ENCODE data around the gene SLC43A2.

SLC43A2 gene

GRCh38 chr17:1607971-1608320 lies 20.7 kb downstream of the SLC43A2 start:
- Histone ChIP-seq H2AK5ac (ENCODE audit: low read depth, low read length) (no peak overlapping the region), H4K8ac (ENCODE audit: low read depth, low read length) (no peak overlapping the region), H3K9ac (ENCODE audit: low read depth, low read length, poor library complexity) (no peak overlapping the region), H3K14ac (ENCODE audit: low read length) (no peak overlapping the region), H2BK5ac (ENCODE audit: low read length) (no peak overlapping the region), H2AFZ (ENCODE audit: low read length) (no peak overlapping the region), H4K91ac (ENCODE audit: low read depth, low read length, poor library complexity) (no peak overlapping the region), H3K36me3 (replicated peaks in 1 of 2; ENCODE audit: control insufficient read depth in 2 of 2, insufficient read depth in 2 of 2, low read length in 2 of 2) (peaks cover 4 to 91% of the 10 kb centered on the region in 2 donors), H3K27me3 (ENCODE audit: control insufficient read depth in 3 of 3, insufficient read depth in 3 of 3, low read depth in 1 of 3, low read length in 3 of 3) (no peaks in the 10 kb centered on the region), H3K23ac (ENCODE audit: low read depth, low read length, poor library complexity) (no peak overlapping the region), H3K27ac (replicated peaks; ENCODE audit: low read length) (no peak overlapping the region), H3K79me1 (ENCODE audit: low read depth, low read length) (no peaks in the 10 kb centered on the region), H3K4me3 (ENCODE audit: low read length in 2 of 2) (no peak overlapping the region), H3K4ac (ENCODE audit: low read length) (no peak overlapping the region), H3K4me1 (ENCODE audit: control insufficient read depth in 2 of 2, insufficient read depth in 1 of 2, low read depth in 1 of 2, low read length in 2 of 2) (peaks cover 0 to 18% of the 10 kb centered on the region in 2 donors), H2BK12ac (ENCODE audit: low read length) (no peak overlapping the region), H3K4me2 (ENCODE audit: insufficient read depth, low read length, poor library complexity, severe bottlenecking) (no peak overlapping the region), H3K9me3 (replicated peaks in 1 of 2; ENCODE audit: control insufficient read depth in 2 of 2, insufficient read depth in 1 of 2, low read depth in 1 of 2, low read length in 2 of 2) (peaks cover 0 to 4% of the 10 kb centered on the region in 2 donors), H2BK15ac (ENCODE audit: low read length) (no peak overlapping the region), H2BK120ac (ENCODE audit: low read depth, low read length) (no peak overlapping the region), H3K18ac (ENCODE audit: low read length) (no peak overlapping the region)
- no peak for DNase-seq (ENCODE audit: low spot score)
- no CpG with 5 or more reads among the region's 5 CpGs for WGBS, 2 donors (ENCODE audit: extremely low coverage in 2 of 2, insufficient read length in 2 of 2, insufficient replicate concordance in 1 of 2)

DNA sequence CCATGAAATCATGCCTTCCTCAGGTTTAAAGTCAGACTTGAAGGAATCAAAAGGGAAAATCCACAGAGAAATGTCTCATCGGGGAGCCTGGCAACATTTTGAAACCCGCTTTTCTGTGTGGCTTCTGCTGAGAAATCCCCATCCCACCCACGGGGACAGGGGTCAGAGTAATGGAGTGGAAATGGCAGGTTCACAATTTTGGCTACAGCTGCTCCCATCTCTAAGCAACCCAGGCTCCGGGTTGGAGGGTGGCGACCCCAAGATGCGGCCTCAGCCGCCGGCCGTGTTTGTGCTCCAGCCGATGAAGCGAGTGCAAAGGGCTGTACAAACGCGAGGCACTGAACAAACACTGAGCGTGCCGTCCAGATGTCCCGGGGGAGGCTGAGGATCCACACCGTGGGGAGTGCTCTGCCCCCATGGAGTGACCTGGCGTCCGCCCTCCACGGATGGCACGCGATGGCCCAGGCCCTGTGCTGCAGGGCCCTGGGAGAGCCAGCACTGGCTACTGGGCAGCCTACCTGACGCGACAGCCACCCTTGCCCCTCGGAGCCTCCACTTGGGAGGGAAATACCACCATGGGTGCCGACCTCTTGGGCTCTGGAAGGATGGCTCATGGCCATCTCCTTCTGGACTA lies 22.2 kb downstream of the SLC43A2 start:
- no peak for DNase-seq (ENCODE audit: low spot score)
- Histone ChIP-seq H3K9ac (ENCODE audit: low read depth, low read length, poor library complexity) (peak overlapping the region; percentile 63), H3K27me3 (ENCODE audit: control insufficient read depth in 3 of 3, insufficient read depth in 3 of 3, low read depth in 1 of 3, low read length in 3 of 3) (no peaks in the 10 kb centered on the region), H2BK12ac (ENCODE audit: low read length) (no peak overlapping the region), H3K9me3 (replicated peaks in 1 of 2; ENCODE audit: control insufficient read depth in 2 of 2, insufficient read depth in 1 of 2, low read depth in 1 of 2, low read length in 2 of 2) (peaks cover 5 to 16% of the 10 kb centered on the region in 2 donors), H3K79me1 (ENCODE audit: low read depth, low read length) (peaks cover 1% of the 10 kb centered on the region), H2AK5ac (ENCODE audit: low read depth, low read length) (peak overlapping the region; percentile 21), H3K4me1 (ENCODE audit: control insufficient read depth in 2 of 2, insufficient read depth in 1 of 2, low read depth in 1 of 2, low read length in 2 of 2) (peaks cover 0 to 18% of the 10 kb centered on the region in 2 donors), H4K91ac (ENCODE audit: low read depth, low read length, poor library complexity) (no peak overlapping the region), H3K27ac (replicated peaks; ENCODE audit: low read length) (no peak overlapping the region), H3K18ac (ENCODE audit: low read length) (no peak overlapping the region), H3K23ac (ENCODE audit: low read depth, low read length, poor library complexity) (no peak overlapping the region), H3K4ac (ENCODE audit: low read length) (no peak overlapping the region), H2BK5ac (ENCODE audit: low read length) (no peak overlapping the region), H3K36me3 (replicated peaks in 1 of 2; ENCODE audit: control insufficient read depth in 2 of 2, insufficient read depth in 2 of 2, low read length in 2 of 2) (peaks cover 3 to 89% of the 10 kb centered on the region in 2 donors), H3K4me2 (ENCODE audit: insufficient read depth, low read length, poor library complexity, severe bottlenecking) (no peak overlapping the region), H3K4me3 (ENCODE audit: low read length in 2 of 2) (no peak overlapping the region), H4K8ac (ENCODE audit: low read depth, low read length) (no peak overlapping the region), H2BK15ac (ENCODE audit: low read length) (no peak overlapping the region), H2BK120ac (ENCODE audit: low read depth, low read length) (no peak overlapping the region), H2AFZ (ENCODE audit: low read length) (no peak overlapping the region), H3K14ac (ENCODE audit: low read length) (peak overlapping the region; percentile 56)
- whole genome bisulfite sequencing, 2 donors (ENCODE audit: extremely low coverage in 2 of 2, insufficient read length in 2 of 2, insufficient replicate concordance in 1 of 2): no CpG with 5 or more reads among the region's 26 CpGs

DNA sequence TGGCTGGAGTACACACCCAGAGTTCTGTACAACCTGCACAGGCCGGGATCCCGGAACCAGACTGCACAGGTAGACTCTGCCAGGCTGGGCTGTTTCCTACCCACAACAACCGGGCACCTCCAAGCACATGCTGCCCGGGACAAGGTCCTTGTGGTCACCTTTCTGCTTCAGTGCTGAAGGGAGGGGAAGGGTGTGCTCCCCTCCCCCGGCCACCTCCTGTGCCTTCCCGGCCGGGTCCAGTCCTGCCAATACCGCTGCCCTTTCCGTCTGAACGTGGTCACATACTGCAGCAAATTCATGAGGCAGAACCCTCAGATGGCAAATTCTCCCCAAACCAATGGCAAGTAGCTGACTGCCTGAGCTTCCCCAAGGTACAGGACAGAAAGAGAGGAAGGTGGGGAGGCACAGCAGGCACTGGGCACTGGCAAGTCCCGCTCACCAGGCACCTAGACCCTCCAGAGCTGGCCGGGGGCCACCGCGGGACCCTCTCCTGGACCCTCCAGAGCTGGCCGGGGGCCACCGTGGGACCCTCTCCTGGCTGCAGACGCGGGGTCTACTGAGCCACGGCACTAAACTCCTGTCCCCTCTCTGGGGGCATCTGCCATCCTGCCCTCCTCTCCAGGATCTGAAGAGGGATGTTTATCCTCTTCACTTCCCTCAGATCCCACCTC lies 22.8 kb downstream of the SLC43A2 start:
- Histone ChIP-seq H4K91ac (ENCODE audit: low read depth, low read length, poor library complexity) (no peak overlapping the region), H3K79me1 (ENCODE audit: low read depth, low read length) (peaks cover 3% of the 10 kb centered on the region), H3K23ac (ENCODE audit: low read depth, low read length, poor library complexity) (no peak overlapping the region), H2BK15ac (ENCODE audit: low read length) (no peak overlapping the region), H3K14ac (ENCODE audit: low read length) (no peak overlapping the region), H3K4me2 (ENCODE audit: insufficient read depth, low read length, poor library complexity, severe bottlenecking) (no peak overlapping the region), H3K4me1 (ENCODE audit: control insufficient read depth in 2 of 2, insufficient read depth in 1 of 2, low read depth in 1 of 2, low read length in 2 of 2) (peaks cover 0 to 18% of the 10 kb centered on the region in 2 donors), H2BK12ac (ENCODE audit: low read length) (no peak overlapping the region), H3K9me3 (replicated peaks in 1 of 2; ENCODE audit: control insufficient read depth in 2 of 2, insufficient read depth in 1 of 2, low read depth in 1 of 2, low read length in 2 of 2) (peaks cover 8 to 21% of the 10 kb centered on the region in 2 donors), H3K4me3 (ENCODE audit: low read length in 2 of 2) (no peak overlapping the region), H3K27ac (replicated peaks; ENCODE audit: low read length) (no peak overlapping the region), H2AK5ac (ENCODE audit: low read depth, low read length) (no peak overlapping the region), H2AFZ (ENCODE audit: low read length) (no peak overlapping the region), H2BK120ac (ENCODE audit: low read depth, low read length) (no peak overlapping the region), H4K8ac (ENCODE audit: low read depth, low read length) (no peak overlapping the region), H3K9ac (ENCODE audit: low read depth, low read length, poor library complexity) (peak overlapping the region; percentile 24), H3K4ac (ENCODE audit: low read length) (no peak overlapping the region), H2BK5ac (ENCODE audit: low read length) (no peak overlapping the region), H3K27me3 (ENCODE audit: control insufficient read depth in 3 of 3, insufficient read depth in 3 of 3, low read depth in 1 of 3, low read length in 3 of 3) (no peaks in the 10 kb centered on the region), H3K36me3 (replicated peaks in 1 of 2; ENCODE audit: control insufficient read depth in 2 of 2, insufficient read depth in 2 of 2, low read length in 2 of 2) (peaks cover 5 to 88% of the 10 kb centered on the region in 2 donors), H3K18ac (ENCODE audit: low read length) (peak overlapping the region; percentile 48)
- no peak for DNase-seq (ENCODE audit: low spot score)
- no CpG with 5 or more reads among the region's 19 CpGs for WGBS, 2 donors (ENCODE audit: extremely low coverage in 2 of 2, insufficient read length in 2 of 2, insufficient replicate concordance in 1 of 2)

- no peak overlapping the region for H3K14ac ChIP-seq (ENCODE audit: low read length)
- no peak overlapping the region for H3K4ac ChIP-seq (ENCODE audit: low read length)
- no peak overlapping the region for H3K23ac ChIP-seq (ENCODE audit: low read depth, low read length, poor library complexity)
- peak overlapping the region; percentile 51 for H3K9ac ChIP-seq (ENCODE audit: low read depth, low read length, poor library complexity)
- no peak overlapping the region for H2BK15ac ChIP-seq (ENCODE audit: low read length)
- peak overlapping the region; percentile 83 for H3K18ac ChIP-seq (ENCODE audit: low read length)
- no peak overlapping the region for H3K4me3 ChIP-seq (ENCODE audit: low read length in 2 of 2)
- no peak overlapping the region for H4K91ac ChIP-seq (ENCODE audit: low read depth, low read length, poor library complexity)
- peaks cover 0 to 18% of the 10 kb centered on the region in 2 donors for H3K4me1 ChIP-seq (ENCODE audit: control insufficient read depth in 2 of 2, insufficient read depth in 1 of 2, low read depth in 1 of 2, low read length in 2 of 2)
- no peak overlapping the region for H2AFZ ChIP-seq (ENCODE audit: low read length)
- H2BK5ac ChIP-seq (ENCODE audit: low read length): peak overlapping the region; percentile 67
- DNase-seq (ENCODE audit: low spot score): no peak
- peaks cover 8 to 21% of the 10 kb centered on the region in 2 donors for H3K9me3 ChIP-seq (replicated peaks in 1 of 2; ENCODE audit: control insufficient read depth in 2 of 2, insufficient read depth in 1 of 2, low read depth in 1 of 2, low read length in 2 of 2)
- H2BK12ac ChIP-seq (ENCODE audit: low read length): no peak overlapping the region
- H2BK120ac ChIP-seq (ENCODE audit: low read depth, low read length): no peak overlapping the region
- H3K79me1 ChIP-seq (ENCODE audit: low read depth, low read length): peaks cover 3% of the 10 kb centered on the region
- H3K27me3 ChIP-seq (ENCODE audit: control insufficient read depth in 3 of 3, insufficient read depth in 3 of 3, low read depth in 1 of 3, low read length in 3 of 3): no peaks in the 10 kb centered on the region
- WGBS, 2 donors (ENCODE audit: extremely low coverage in 2 of 2, insufficient read length in 2 of 2, insufficient replicate concordance in 1 of 2): no CpG with 5 or more reads among the region's 35 CpGs
- H4K8ac ChIP-seq (ENCODE audit: low read depth, low read length): no peak overlapping the region
- peaks cover 5 to 80% of the 10 kb centered on the region in 2 donors for H3K36me3 ChIP-seq (replicated peaks in 1 of 2; ENCODE audit: control insufficient read depth in 2 of 2, insufficient read depth in 2 of 2, low read length in 2 of 2)
- no peak overlapping the region for H3K27ac ChIP-seq (replicated peaks; ENCODE audit: low read length)
- no peak overlapping the region for H2AK5ac ChIP-seq (ENCODE audit: low read depth, low read length)
- no peak overlapping the region for H3K4me2 ChIP-seq (ENCODE audit: insufficient read depth, low read length, poor library complexity, severe bottlenecking)
Observed at GRCh38 chr17:1604831-1605528, 23.7 kb downstream of the SLC43A2 start.
